Measurements from ENCODE around the gene UBAP2L.

GRCh38 chr1:154190550-154190949 lies 30.2 kb upstream of the UBAP2L start:
- TF ChIP-seq CTCF (IDR thresholded peaks at IDR 0.05) (no peak), POLR2A (IDR thresholded peaks at IDR 0.05) (no peak), EP300 (IDR thresholded peaks at IDR 0.05) (no peak)
